SK-N-DZ (cell line): ENCODE data around the gene SLC25A25.
A peak's percentile ranks its signal among the peaks of the same experiment; 100 is the strongest.
"Not testable (repeated sequence)": the region's sequence is repeated elsewhere in the genome, so short reads cannot be mapped to it uniquely, and the experiment has no call there.

Experiments
- DNase-seq: peaks from one replicate; pipeline ENCODE4 v3.0.0-alpha.2; 2015; ENCODE audit warnings: low spot score

The SLC25A25 gene

GRCh38 chr9:128109050-128109709 lies 41.1 kb downstream of the SLC25A25 start:
- DNase-seq, result no peak

DNA sequence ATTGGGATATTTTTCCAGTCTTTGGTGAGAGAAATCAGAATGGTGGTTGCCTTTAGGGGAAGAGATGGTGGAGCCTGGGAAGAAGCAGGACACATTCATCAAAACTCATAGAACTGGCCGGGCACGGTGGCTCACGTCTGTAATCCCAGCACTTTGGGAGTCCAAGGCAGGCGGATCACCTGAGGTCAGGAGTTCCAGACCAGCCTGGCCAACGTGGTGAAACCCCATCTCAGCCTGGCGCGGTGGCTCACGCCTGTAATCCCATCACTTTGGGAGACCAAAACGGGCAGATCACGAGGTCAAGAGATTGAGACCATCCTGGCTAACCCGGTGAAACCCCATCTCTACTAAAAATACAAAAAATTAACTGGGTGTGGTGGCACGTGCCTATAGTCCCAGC lies 43.7 kb downstream of the SLC25A25 start:
- DNase-seq, result not testable (repeated sequence)

DNA sequence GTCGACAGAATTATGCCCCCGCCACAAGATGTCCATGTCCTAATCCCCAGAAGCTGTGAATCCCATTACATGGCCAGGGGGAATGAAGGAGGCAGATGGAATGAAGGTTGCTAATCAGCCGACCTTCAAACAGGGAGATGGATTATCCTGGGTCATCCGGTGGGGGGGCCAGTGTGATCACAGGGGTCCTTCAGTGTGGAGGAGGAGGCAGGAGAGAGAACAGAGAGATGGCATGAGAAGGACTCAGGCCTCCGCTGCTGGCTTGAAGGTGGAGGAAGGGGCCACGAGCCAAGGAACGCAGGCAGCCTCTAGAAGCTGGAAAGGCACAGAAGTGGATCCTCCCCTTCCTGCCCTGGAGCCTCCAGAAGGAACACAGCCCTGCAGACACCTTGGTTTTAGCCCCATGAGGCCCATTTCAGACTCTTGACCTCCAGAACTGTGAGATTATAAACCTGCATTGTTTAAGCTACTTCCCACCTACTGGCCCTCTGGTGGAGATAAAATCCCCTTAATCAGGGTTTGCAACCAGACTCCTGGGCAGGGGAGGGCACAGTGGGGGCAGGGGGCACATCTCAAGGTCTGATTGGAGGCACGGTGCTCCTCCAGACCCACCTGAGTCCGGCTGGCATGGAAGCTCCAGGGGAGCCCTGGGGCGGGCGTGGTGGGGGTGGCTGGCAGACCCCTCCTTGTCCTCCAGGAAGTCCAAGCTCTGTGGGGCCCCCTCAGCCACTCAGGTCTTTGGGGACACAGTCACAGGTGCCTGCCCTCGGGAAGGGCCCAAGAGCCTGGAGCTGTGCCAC lies 45.7 kb downstream of the SLC25A25 start:
- DNase-seq, result no peak

- DNase-seq, result no peak
These were observed 46.5 kb downstream of the SLC25A25 start for GRCh38 chr9:128114326-128115186.

- no peak for DNase-seq
These were observed 47.4 kb downstream of the SLC25A25 start for GRCh38 chr9:128115187-128116103.

- DNase-seq, result no peak
These were observed 48.4 kb downstream of the SLC25A25 start for GRCh38 chr9:128116104-128117083.

- DNase-seq, result peak; percentile 91
These were observed 49.8 kb downstream of the SLC25A25 start for GRCh38 chr9:128117613-128118471.

GRCh38 chr9:128118472-128118857 lies 50.4 kb downstream of the SLC25A25 start:
- no peak for DNase-seq

DNA sequence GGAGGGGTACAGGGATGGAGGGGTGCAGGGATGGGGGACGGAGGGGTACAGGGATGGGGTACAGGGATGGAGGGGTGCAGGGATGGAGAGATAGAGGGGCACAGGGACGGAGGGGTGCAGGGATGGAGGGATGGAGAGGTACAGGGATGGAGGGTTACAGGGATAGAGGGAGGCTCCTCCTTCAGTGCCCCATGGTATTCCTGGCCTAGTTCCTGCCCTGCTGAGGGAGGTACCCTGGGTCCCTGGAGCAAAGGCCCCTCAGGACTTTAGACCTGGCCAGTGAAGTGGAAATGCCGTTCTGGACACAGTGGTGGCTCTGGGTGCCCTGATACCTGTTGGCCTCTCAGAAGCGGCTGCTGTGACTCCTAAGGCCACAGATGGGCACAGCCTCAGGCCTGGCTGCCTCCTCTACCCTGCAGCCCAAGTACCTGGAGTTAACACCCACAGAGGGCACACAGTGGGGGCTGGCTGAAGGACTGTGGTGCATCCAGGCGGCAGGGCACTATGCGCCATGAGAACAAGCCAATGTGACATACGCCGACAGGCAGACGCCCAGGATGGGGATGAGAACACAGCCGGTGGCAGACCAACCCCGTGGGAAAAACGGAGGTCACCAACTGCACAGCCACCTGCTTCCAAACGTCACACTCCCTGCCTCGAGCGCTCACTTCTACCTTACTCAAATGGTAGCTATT lies 51.1 kb downstream of the SLC25A25 start:
- DNase-seq, result no peak

DNA sequence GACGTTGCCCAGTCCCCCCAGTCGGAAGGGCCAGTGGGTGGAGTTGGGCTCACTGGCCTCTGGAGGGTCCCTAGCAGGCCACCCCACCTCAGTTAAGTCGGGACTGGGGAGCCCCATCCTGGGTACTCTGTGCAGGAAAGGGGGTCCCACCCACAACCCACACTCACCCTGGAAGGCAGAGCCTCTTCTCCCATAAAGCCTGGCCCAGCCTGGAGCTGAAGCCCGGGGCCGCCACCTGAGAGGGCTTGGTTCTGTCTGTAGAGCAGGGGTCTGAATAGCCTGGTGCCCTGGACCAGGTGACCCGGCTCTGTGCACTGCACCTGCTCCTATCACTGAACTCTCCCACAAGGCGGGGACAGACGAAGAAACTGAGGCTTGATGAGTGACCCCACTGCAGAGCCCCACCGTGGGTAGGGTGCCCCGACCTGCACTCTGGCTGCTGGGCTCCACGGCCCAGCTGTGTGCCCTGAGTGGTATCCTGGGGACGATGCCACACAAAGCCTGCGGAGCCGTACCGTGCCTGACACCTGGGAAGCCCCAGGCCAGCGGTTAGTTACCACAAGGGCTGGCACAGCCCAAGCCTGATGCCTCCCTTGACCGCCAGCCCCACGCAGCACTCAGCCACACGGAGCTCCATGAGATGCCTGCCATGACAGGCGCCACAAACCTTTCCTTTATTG lies 52.2 kb downstream of the SLC25A25 start:
- DNase-seq, result no peak

DNA sequence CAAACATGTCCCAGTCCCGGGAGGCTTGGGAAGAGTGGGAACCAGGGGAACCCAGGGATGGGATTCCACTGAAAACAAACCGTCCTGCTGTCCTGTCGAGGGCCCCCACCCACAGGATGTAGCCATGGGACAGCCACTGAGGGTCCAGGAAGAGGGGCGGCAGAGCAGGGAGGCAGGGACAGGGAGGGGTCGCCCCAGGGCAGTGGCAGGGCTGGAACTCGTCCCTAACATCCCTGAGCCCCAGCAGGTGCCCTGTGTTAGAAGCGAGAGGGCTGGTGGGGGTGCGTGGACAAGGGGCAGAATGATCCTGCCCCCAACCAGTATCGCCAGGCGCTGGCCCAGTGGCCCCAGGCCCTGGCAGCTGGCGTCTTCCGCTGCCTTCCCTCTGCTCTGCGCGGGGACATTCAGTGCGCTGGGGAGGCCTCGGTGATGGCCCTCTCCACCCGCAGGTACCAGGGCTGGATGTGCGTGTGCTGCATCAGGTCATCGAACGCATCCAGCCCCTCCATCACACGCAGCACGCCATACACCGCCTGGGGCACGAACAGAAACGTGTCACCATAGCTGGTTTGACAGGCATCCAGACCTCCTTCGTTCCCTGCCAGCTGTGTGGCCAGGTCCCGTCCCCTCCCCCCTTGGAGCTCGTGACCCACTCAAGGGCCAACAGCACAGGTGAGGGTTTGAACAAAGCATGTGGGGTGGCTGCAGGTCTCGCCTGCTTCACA lies 52.9 kb downstream of the SLC25A25 start:
- DNase-seq, result no peak

DNA sequence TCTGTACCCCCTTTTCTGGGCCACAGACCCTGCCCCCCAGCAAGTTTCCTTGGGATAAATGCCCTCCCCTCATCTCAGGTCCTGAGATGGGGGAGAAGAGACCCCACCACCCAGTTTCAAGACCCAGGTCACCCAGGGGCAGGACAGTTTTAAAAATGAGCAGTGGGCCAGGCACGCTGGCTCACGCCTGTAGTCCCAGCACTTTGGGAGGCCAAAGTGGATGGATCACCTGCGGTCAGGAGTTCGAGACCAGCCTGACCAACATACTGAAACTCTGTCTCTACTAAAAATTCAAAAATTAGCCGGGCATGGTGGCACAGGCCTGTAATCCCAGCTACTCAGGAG lies 53.4 kb downstream of the SLC25A25 start:
- no peak for DNase-seq

GRCh38 chr9:128121924-128122808 lies 54.1 kb downstream of the SLC25A25 start:
- no peak for DNase-seq

DNA sequence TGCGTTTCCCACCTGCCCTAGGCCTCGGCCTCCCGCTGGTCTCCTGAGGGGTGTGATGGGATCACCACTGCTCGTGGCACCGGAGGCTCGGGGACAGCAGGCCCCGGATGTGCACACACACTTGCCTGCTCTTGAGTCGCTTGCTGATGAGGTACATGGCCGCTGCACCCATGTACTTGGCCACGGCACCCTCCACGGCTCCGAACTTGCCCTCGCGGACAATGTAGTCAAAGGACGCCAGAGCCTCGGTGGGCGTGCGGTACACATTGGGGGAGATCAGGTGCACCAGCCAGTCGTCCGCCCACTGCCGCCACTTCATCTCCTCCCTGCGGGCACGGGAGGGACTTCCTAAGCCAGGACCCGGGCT lies 54.8 kb downstream of the SLC25A25 start:
- DNase-seq, result no peak

- no peak for DNase-seq
These were observed 55.5 kb downstream of the SLC25A25 start for GRCh38 chr9:128123451-128124080.

DNA sequence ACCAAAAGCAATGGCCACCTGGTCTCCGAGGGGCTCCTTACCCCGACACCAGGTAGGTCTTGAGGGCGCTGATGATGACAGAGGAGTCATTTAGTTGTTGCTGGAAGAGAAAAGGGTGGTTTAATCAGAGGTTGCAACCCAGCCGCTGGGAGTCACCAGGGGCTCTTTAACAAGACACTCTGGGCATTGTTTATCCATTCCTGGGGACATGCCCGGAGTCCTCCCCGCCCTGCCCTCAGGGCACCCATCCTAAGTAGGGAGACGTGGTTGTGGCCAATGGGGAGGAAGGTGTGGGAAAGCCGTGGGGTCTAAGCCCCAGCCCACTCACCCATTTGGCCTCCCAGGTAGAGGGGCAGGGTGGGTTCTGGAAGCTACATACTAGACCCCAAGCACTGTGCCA lies 56.4 kb downstream of the SLC25A25 start:
- no peak for DNase-seq
